H9 (cell line): Measurements from ENCODE around the gene C1orf198. TPM values are rescaled to one million over a fixed set of nuclear protein-coding genes. Genes with fewer than 3 reads are reported as not detected.

Source experiments
- DNase-seq: peaks from one replicate; pipeline ENCODE4 v3.0.0-alpha.2; 2017
- H2AFZ ChIP-seq: one replicate; pipeline ENCODE4 v1.6.1; 2013; ENCODE audit warnings: mild to moderate bottlenecking, low read length, control low read depth, moderate library complexity
- H2AK5ac ChIP-seq: 2 replicates; pipeline ENCODE4 v1.6.1; 2013; ENCODE audit warnings: low read length, control low read depth, mixed read lengths; ENCODE audit not compliant: insufficient read length
- H2BK120ac ChIP-seq: one replicate; pipeline ENCODE4 v1.6.1; 2013; ENCODE audit warnings: low read depth, mild to moderate bottlenecking, low read length, control low read depth, inconsistent platforms; ENCODE audit not compliant: poor library complexity, severe bottlenecking
- H2BK12ac ChIP-seq: 2 replicates; pipeline ENCODE4 v1.6.1; 2013; ENCODE audit warnings: low read length, control low read depth, mixed read lengths, low read depth; ENCODE audit not compliant: insufficient read length
- H2BK15ac ChIP-seq: 2 replicates; pipeline ENCODE4 v1.6.1; 2013; ENCODE audit warnings: low read depth, low read length, control low read depth
- H2BK20ac ChIP-seq: one replicate; pipeline ENCODE4 v1.6.1; 2013; ENCODE audit warnings: low read depth, mild to moderate bottlenecking, low read length, control low read depth, inconsistent platforms; ENCODE audit not compliant: poor library complexity, severe bottlenecking
- H2BK5ac ChIP-seq: 2 replicates; pipeline ENCODE4 v1.6.1; 2013; ENCODE audit warnings: low read length, control low read depth, mixed read lengths; ENCODE audit not compliant: insufficient read length
- H3K14ac ChIP-seq: 2 replicates; pipeline ENCODE4 v1.6.1; 2013; ENCODE audit warnings: low read length, control low read depth; ENCODE audit not compliant: insufficient read depth
- H3K18ac ChIP-seq: 2 replicates; pipeline ENCODE4 v1.6.1; 2013; ENCODE audit warnings: low read depth, mild to moderate bottlenecking, mixed read lengths, low read length, control low read depth; ENCODE audit not compliant: insufficient read length
- H3K23ac ChIP-seq: 2 replicates; pipeline ENCODE4 v1.6.1; 2013; ENCODE audit warnings: low read length, control low read depth, mixed read lengths, low read depth; ENCODE audit not compliant: insufficient read length
- H3K23me2 ChIP-seq: 2 replicates; pipeline ENCODE4 v1.6.1; 2013; ENCODE audit warnings: low read depth, mild to moderate bottlenecking, mixed read lengths, low read length, control low read depth; ENCODE audit not compliant: insufficient read length, poor library complexity, severe bottlenecking
- H3K27ac ChIP-seq: 2 replicates; pipeline ENCODE4 v1.5.1; 2013; ENCODE audit warnings: low read length, control low read depth, mixed read lengths, low read depth; ENCODE audit not compliant: insufficient read length
- H3K27me3 ChIP-seq: 2 replicates; pipeline ENCODE4 v1.6.1; 2013; ENCODE audit warnings: low read length, control low read depth, inconsistent platforms; ENCODE audit not compliant: insufficient read depth
- H3K4ac ChIP-seq: 2 replicates; pipeline ENCODE4 v1.6.1; 2013; ENCODE audit warnings: low read depth, mild to moderate bottlenecking, control low read depth, inconsistent platforms, low read length, moderate library complexity
- H3K4me1 ChIP-seq: 2 replicates; pipeline ENCODE4 v1.6.1; 2013; ENCODE audit warnings: low read length, control low read depth, inconsistent platforms; ENCODE audit not compliant: insufficient read depth
- H3K4me2 ChIP-seq: 2 replicates; pipeline ENCODE4 v1.6.1; 2013; ENCODE audit warnings: low read length, control low read depth, mixed read lengths; ENCODE audit not compliant: insufficient read length, insufficient read depth
- H3K56ac ChIP-seq: 2 replicates; pipeline ENCODE4 v1.6.1; 2013; ENCODE audit warnings: low read depth, mild to moderate bottlenecking, mixed read lengths, low read length, control low read depth; ENCODE audit not compliant: insufficient read length
- H3K79me1 ChIP-seq: 2 replicates; pipeline ENCODE4 v1.6.1; 2013; ENCODE audit warnings: low read depth, mild to moderate bottlenecking, moderate library complexity, low read length, control low read depth, inconsistent platforms; ENCODE audit not compliant: insufficient read depth, poor library complexity, severe bottlenecking
- H3K79me2 ChIP-seq: 2 replicates; pipeline ENCODE4 v1.6.1; 2013; ENCODE audit warnings: low read length, control low read depth, inconsistent platforms; ENCODE audit not compliant: insufficient read depth
- H3K9ac ChIP-seq: 2 replicates; pipeline ENCODE4 v1.6.1; 2013; ENCODE audit warnings: low read length, control low read depth, mixed read lengths; ENCODE audit not compliant: insufficient read length; ENCODE audit errors: extremely low read depth
- H3K9me3 ChIP-seq: one replicate; pipeline ENCODE4 v1.6.1; 2013; ENCODE audit warnings: low read depth, low read length, inconsistent platforms; ENCODE audit not compliant: control insufficient read depth
- H3T11ph ChIP-seq: one replicate; pipeline ENCODE4 v1.6.1; 2013; ENCODE audit warnings: mild to moderate bottlenecking, low read length, control low read depth, inconsistent platforms
- H4K20me1 ChIP-seq: one replicate; pipeline ENCODE4 v1.6.1; 2013; ENCODE audit not compliant: control insufficient read depth, insufficient read length, insufficient read depth
- H4K5ac ChIP-seq: 2 replicates; pipeline ENCODE4 v1.6.1; 2013; ENCODE audit warnings: low read depth, mild to moderate bottlenecking, mixed read lengths, low read length, control low read depth; ENCODE audit not compliant: insufficient read length
- H4K8ac ChIP-seq: replicated peaks from 2 replicates; pipeline ENCODE4 v1.6.1; 2013; ENCODE audit warnings: low read length, control low read depth, mixed read lengths, low read depth; ENCODE audit not compliant: insufficient read length
- H4K91ac ChIP-seq: 2 replicates; pipeline ENCODE4 v1.6.1; 2013; ENCODE audit warnings: low read depth, mild to moderate bottlenecking, moderate library complexity, mixed read lengths, low read length, control low read depth; ENCODE audit not compliant: insufficient read length
- H3K27ac Mint-ChIP-seq, 3 experiments: 2 replicates in 2 of 3; 3 replicates in 1 of 3; pipeline ENCODE4 v1.8.0; 2020 to 2021; ENCODE audit warnings: mixed read lengths in 3 of 3, mild to moderate bottlenecking in 1 of 3, moderate library complexity in 1 of 3
- H3K27me3 Mint-ChIP-seq: 2 replicates; pipeline ENCODE4 v1.8.0; 2021; ENCODE audit warnings: low read depth, mild to moderate bottlenecking, moderate library complexity, mixed read lengths
- H3K36me3 Mint-ChIP-seq, 3 experiments: 2 replicates in 2 of 3; 3 replicates in 1 of 3; pipeline ENCODE4 v1.8.0; 2020 to 2021; ENCODE audit warnings: low read depth in 3 of 3, mixed read lengths in 3 of 3; ENCODE audit not compliant: insufficient read depth in 1 of 3
- H3K4me1 Mint-ChIP-seq, 2 experiments: 2 replicates each; pipeline ENCODE4 v1.8.0; 2020; ENCODE audit warnings: mixed read lengths in 2 of 2
- H3K4me3 Mint-ChIP-seq, 2 experiments: 2 replicates in 1 of 2; 3 replicates in 1 of 2; pipeline ENCODE4 v1.8.0; 2020 to 2021; ENCODE audit warnings: mild to moderate bottlenecking in 2 of 2, mixed read lengths in 2 of 2, moderate library complexity in 1 of 2
- H3K9me3 Mint-ChIP-seq, 2 experiments: 2 replicates in 1 of 2; 3 replicates in 1 of 2; pipeline ENCODE4 v1.8.0; 2020; ENCODE audit warnings: mild to moderate bottlenecking in 2 of 2, mixed read lengths in 2 of 2, moderate library complexity in 1 of 2
- CTCF ChIP-seq: fragments of 200-600 bp; sonication (generic); conservative IDR thresholded peaks from 3 replicates; pipeline ENCODE4 v1.8.0; 2021; ENCODE audit warnings: antibody characterized with exemption, mild to moderate bottlenecking
- WGBS: extraction: QIAGEN DNeasy Blood & Tissue Kit; methylation state at CpG from one replicate; pipeline ENCODE4 v1.1.7; 2013; ENCODE audit warnings: missing lambda C conversion rate, low lambda C conversion rate, mixed read lengths; ENCODE audit not compliant: insufficient read length; ENCODE audit errors: extremely low coverage; 5-methylcytosine and 5-hydroxymethylcytosine counted together
- total RNA-seq: library from RNA; stranded (reverse); gene quantifications from 2 replicates; pipeline ENCODE4 v1.2.1, GENCODE V29; 2021

The C1orf198 gene
- total RNA-seq, 1 experiment from 2014 or later: 28.9 TPM

GRCh38 chr1:230793463-230793745 lies 74.9 kb downstream of the C1orf198 start:
- Mint-ChIP-seq H3K27ac (no peak overlapping the region), H3K27me3 (peaks cover 21% of the 10 kb centered on the region), H3K9me3 (no peaks in the 10 kb centered on the region), H3K36me3 (no peaks in the 10 kb centered on the region), H3K4me1 (peaks cover 2% of the 10 kb centered on the region in 2 experiments; a peak in 3 of 4 replicates), H3K4me3 (no peak overlapping the region)
- peaks cover 4% of the 10 kb centered on the region; the same call in 1 of the 2 replicates for H3K27me3 ChIP-seq
- H3K27ac ChIP-seq: no peak overlapping the region
- H3K23ac ChIP-seq: no peak overlapping the region
- H3K14ac ChIP-seq: no peak overlapping the region
- no peak overlapping the region for H3K9ac ChIP-seq
- H3K4ac ChIP-seq: no peak overlapping the region
- no peak overlapping the region for H2BK5ac ChIP-seq
- no peak for TF ChIP-seq CTCF
- no peak overlapping the region for H2BK12ac ChIP-seq
- no peak overlapping the region for H3K4me2 ChIP-seq
- no peak overlapping the region for H2AK5ac ChIP-seq
- H4K20me1 ChIP-seq: no peaks in the 10 kb centered on the region
- H3K79me2 ChIP-seq: no peaks in the 10 kb centered on the region
- H3K56ac ChIP-seq: no peak overlapping the region
- no peak overlapping the region for H4K5ac ChIP-seq
- H4K91ac ChIP-seq: no peak overlapping the region
- H2AFZ ChIP-seq: no peak overlapping the region
- no peak overlapping the region for H3T11ph ChIP-seq
- H2BK20ac ChIP-seq: no peak overlapping the region
- H3K4me1 ChIP-seq: no peaks in the 10 kb centered on the region
- no CpG with 5 or more reads among the region's 9 CpGs for WGBS
- no peaks in the 10 kb centered on the region for H3K79me1 ChIP-seq
- no peak overlapping the region for H2BK15ac ChIP-seq
- H3K9me3 ChIP-seq: no peaks in the 10 kb centered on the region
- H2BK120ac ChIP-seq: no peak overlapping the region
- no peak overlapping the region for H4K8ac ChIP-seq
- no peak overlapping the region for H3K18ac ChIP-seq
- H3K23me2 ChIP-seq: no peaks in the 10 kb centered on the region
- DNase-seq: no peak
